C4-2B (cell line): ENCODE measurements around the gene PREX1.

Experiments used
- H3K27ac ChIP-seq: fragments of 450-650 bp; 2 replicates; pipeline ENCODE4 v1.5.1; 2017
- CTCF ChIP-seq: fragments of 450-650 bp; conservative IDR thresholded peaks from 2 replicates; pipeline ENCODE4 v1.5.1; 2017; ENCODE audit warnings: mild to moderate bottlenecking
- ZFX ChIP-seq: fragments of 450-650 bp; IDR thresholded peaks from 2 replicates; pipeline ENCODE4 v1.6.1; 2017

PREX1 gene

GRCh38 chr20:48710341-48711043 lies 117.3 kb downstream of the PREX1 start:
- TF ChIP-seq ZFX = no peak
- TF ChIP-seq CTCF = no peak
- H3K27ac ChIP-seq = no peak overlapping the region

GRCh38 chr20:48709744-48710143 lies 118.1 kb downstream of the PREX1 start:
- TF ChIP-seq ZFX (no peak), CTCF (no peak)
- no peak overlapping the region for H3K27ac ChIP-seq

- H3K27ac ChIP-seq = no peak overlapping the region
- no peak for TF ChIP-seq ZFX
- no peak for TF ChIP-seq CTCF
Measured at GRCh38 chr20:48709058-48709691, 118.6 kb downstream of the PREX1 start.

- TF ChIP-seq CTCF (no peak), ZFX (no peak)
- H3K27ac ChIP-seq = no peak overlapping the region
Measured at GRCh38 chr20:48708630-48709029, 119.2 kb downstream of the PREX1 start.

DNA sequence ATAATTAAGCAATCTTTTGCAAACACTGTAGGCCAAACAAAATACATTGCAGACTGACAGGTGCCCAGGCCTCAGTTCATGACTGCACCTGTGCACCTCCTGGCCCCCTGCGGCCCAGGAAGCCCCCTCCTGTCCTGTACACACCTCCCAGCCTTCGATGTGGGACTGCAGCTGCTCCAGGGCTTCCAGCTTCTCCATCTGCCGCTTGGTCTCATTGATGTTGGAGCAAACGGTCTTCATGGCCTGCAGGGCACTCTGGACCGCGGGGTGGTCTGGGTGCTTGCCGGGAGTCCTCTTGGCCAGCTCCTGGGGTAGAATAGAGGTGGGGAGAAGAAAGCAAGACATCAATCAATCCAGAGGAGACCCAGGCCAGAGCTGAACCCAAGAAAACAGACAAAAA lies 119.7 kb downstream of the PREX1 start:
- no peak overlapping the region for H3K27ac ChIP-seq
- TF ChIP-seq CTCF (no peak), ZFX (no peak)

- TF ChIP-seq CTCF (no peak), ZFX (no peak)
- no peak overlapping the region for H3K27ac ChIP-seq
Measured at GRCh38 chr20:48706710-48707365, 121.0 kb downstream of the PREX1 start.

GRCh38 chr20:48706116-48706656 lies 121.6 kb downstream of the PREX1 start:
- TF ChIP-seq ZFX (no peak), CTCF (no peak)
- H3K27ac ChIP-seq = no peak overlapping the region
